ENCODE results near the gene MYH9. TPM values are rescaled to one million over a fixed set of nuclear protein-coding genes. Genes with fewer than 3 reads are reported as not detected.

Gene MYH9
- total and polyA plus RNA-seq, 2 experiments from 2014 or later: 58.4 to 233 TPM

GRCh38 chr22:36298601-36299000 is 89.2 kb downstream of the MYH9 start:
- H3K9me3 Mint-ChIP-seq: no peaks in the 10 kb centered on the region; the same call in 2 of the 3 replicates
- peaks cover 3% of the 10 kb centered on the region; the same call in 1 of the 2 replicates for H3K79me2 ChIP-seq (replicated peaks; ENCODE audit: insufficient read depth)
- no peak for DNase-seq (ENCODE audit: low spot score)
- no peak overlapping the region for H3K27ac ChIP-seq (ENCODE audit: low read depth)
- no peaks in the 10 kb centered on the region for H3K9me2 ChIP-seq (ENCODE audit: insufficient read depth)
- no peak overlapping the region for H3K4me3 Mint-ChIP-seq
- H4K20me1 ChIP-seq (replicated peaks; ENCODE audit: insufficient read depth): peaks cover 15% of the 10 kb centered on the region; the same call in 1 of the 2 replicates
- no peak overlapping the region for H3K27ac Mint-ChIP-seq
- H3K27me3 ChIP-seq (ENCODE audit: insufficient read depth): no peaks in the 10 kb centered on the region
- no peak for ATAC-seq
- no peaks in the 10 kb centered on the region for H3K4me1 ChIP-seq (ENCODE audit: insufficient read depth)
- peaks cover 8% of the 10 kb centered on the region for H3K27me3 Mint-ChIP-seq (ENCODE audit: insufficient read depth, low read depth, poor library complexity)
- peaks cover 13% of the 10 kb centered on the region; the same call in 1 of the 2 replicates for H3F3A ChIP-seq (replicated peaks; ENCODE audit: low read depth)
- H2AFZ ChIP-seq: no peak overlapping the region
- H3K36me3 ChIP-seq (ENCODE audit: insufficient read depth): peaks cover 70% of the 10 kb centered on the region
- peaks cover 96% of the 10 kb centered on the region for H3K36me3 Mint-ChIP-seq (ENCODE audit: low read depth)
- H3K4me3 ChIP-seq: no peak overlapping the region
- no peak for TF ChIP-seq CTCF (conservative IDR thresholded peaks at IDR 0.05; ENCODE audit: low read depth in 2 of 2)
- TF ChIP-seq EZH2 (IDR thresholded peaks at IDR 0.05; ENCODE audit: low read depth, unreplicated experiment): no peak
- no peak for TF ChIP-seq CREB1 (CRISPR knock-in tag; IDR thresholded peaks at IDR 0.05; ENCODE audit: low read depth)
- H3K4me1 Mint-ChIP-seq: no peaks in the 10 kb centered on the region; the same call in 2 of the 3 replicates
- no peak overlapping the region for H3K4me2 ChIP-seq

- Mint-ChIP-seq H3K27me3 (ENCODE audit: insufficient read depth, low read depth, poor library complexity) (peaks cover 8% of the 10 kb centered on the region), H3K4me1 (no peaks in the 10 kb centered on the region; the same call in 2 of the 3 replicates), H3K4me3 (no peak overlapping the region), H3K36me3 (ENCODE audit: low read depth) (peaks cover 98% of the 10 kb centered on the region), H3K27ac (no peak overlapping the region), H3K9me3 (no peaks in the 10 kb centered on the region; the same call in 2 of the 3 replicates)
- H3K27me3 ChIP-seq (ENCODE audit: insufficient read depth): no peaks in the 10 kb centered on the region
- no peak overlapping the region for H2AFZ ChIP-seq
- DNase-seq (ENCODE audit: low spot score): no peak
- peaks cover 72% of the 10 kb centered on the region for H3K36me3 ChIP-seq (ENCODE audit: insufficient read depth)
- no peaks in the 10 kb centered on the region for H3K4me1 ChIP-seq (ENCODE audit: insufficient read depth)
- H3K4me3 ChIP-seq: no peak overlapping the region
- peaks cover 13% of the 10 kb centered on the region; the same call in 1 of the 2 replicates for H3F3A ChIP-seq (replicated peaks; ENCODE audit: low read depth)
- no peak for ATAC-seq
- peaks cover 15% of the 10 kb centered on the region; the same call in 1 of the 2 replicates for H4K20me1 ChIP-seq (replicated peaks; ENCODE audit: insufficient read depth)
- H3K79me2 ChIP-seq (replicated peaks; ENCODE audit: insufficient read depth): peaks cover 3% of the 10 kb centered on the region; the same call in 1 of the 2 replicates
- H3K4me2 ChIP-seq: no peak overlapping the region
- TF ChIP-seq JUNB (IDR thresholded peaks at IDR 0.05; ENCODE audit: unreplicated experiment) (no peak), EZH2phosphoT487 (IDR thresholded peaks at IDR 0.05; ENCODE audit: unreplicated experiment) (no peak), EZH2 (IDR thresholded peaks at IDR 0.05; ENCODE audit: low read depth, unreplicated experiment) (no peak), ZNF462 (CRISPR knock-in tag; IDR thresholded peaks at IDR 0.05) (no peak), STAT1 (IDR thresholded peaks at IDR 0.05; ENCODE audit: unreplicated experiment) (no peak), ZNF331 (CRISPR knock-in tag; IDR thresholded peaks at IDR 0.05; ENCODE audit: low read depth) (no peak)
- no peaks in the 10 kb centered on the region for H3K9me2 ChIP-seq (ENCODE audit: insufficient read depth)
- no peak overlapping the region for H3K27ac ChIP-seq (ENCODE audit: low read depth)
Measured at GRCh38 chr22:36298118-36298517, 89.6 kb downstream of the MYH9 start.
